PC-3 (cell line): ENCODE results near the gene SDK1. TPM values are rescaled to one million over a fixed set of nuclear protein-coding genes. Genes with fewer than 3 reads are reported as not detected.

Source experiments
- ATAC-seq: fragments of 200-7000 bp; cut with Tn5 transposase; 2 replicates; pipeline ENCODE4 v1.9.1; 2020; ENCODE audit warnings: mild to moderate bottlenecking, moderate library complexity
- BruUV-seq: library from RNA; stranded (reverse); fragments of 400-500 nt; replicated peaks from 2 replicates; lab custom pipeline; 2021; lab: Mats Ljungman, UMichigan
- CTCF ChIA-PET: fragments of 300-600 bp; sonication (Branson Sonifier 250); formaldehyde crosslinking; loops from one replicate; lab custom pipeline; 2022; ENCODE audit warnings: antibody characterized with exemption; lab: Charles Lee
- POLR2A ChIA-PET: fragments of 300-600 bp; sonication (Branson Sonifier 250); formaldehyde crosslinking; loops from one replicate; lab custom pipeline; 2022; ENCODE audit warnings: antibody characterized with exemption; ENCODE audit not compliant: unreplicated experiment; lab: Charles Lee
- DNase-seq: peaks from one replicate; pipeline ENCODE4 v3.0.0-alpha.2; 2015
- H2AFZ ChIP-seq: fragments of 300-600 bp; sonication (generic); 2 replicates; pipeline ENCODE4 v1.6.0; 2016; ENCODE audit warnings: antibody characterized with exemption, low read length
- H3F3A ChIP-seq: fragments of 300-600 bp; sonication (generic); one replicate; pipeline ENCODE4 v1.6.0; 2017; ENCODE audit warnings: antibody characterized with exemption, low read length, control low read depth, mild to moderate bottlenecking; ENCODE audit not compliant: unreplicated experiment
- H3K27ac ChIP-seq: fragments of 300-600 bp; sonication (generic); 2 replicates; pipeline ENCODE4 v1.5.1; 2016; ENCODE audit warnings: mild to moderate bottlenecking, low read length
- H3K27me3 ChIP-seq: fragments of 300-600 bp; sonication (generic); 2 replicates; pipeline ENCODE4 v1.6.1; 2016; ENCODE audit warnings: low read length, mixed read lengths
- H3K36me3 ChIP-seq: fragments of 300-600 bp; sonication (generic); 2 replicates; pipeline ENCODE4 v1.6.1; 2016; ENCODE audit warnings: low read depth, mixed run types, low read length, mixed read lengths
- H3K4me1 ChIP-seq: fragments of 300-600 bp; sonication (generic); 2 replicates; pipeline ENCODE4 v1.5.1; 2016; ENCODE audit warnings: low read length; ENCODE audit not compliant: insufficient read depth
- H3K4me2 ChIP-seq: fragments of 300-600 bp; sonication (generic); 2 replicates; pipeline ENCODE4 v1.6.0; 2016; ENCODE audit warnings: low read length
- H3K4me3 ChIP-seq: fragments of 300-600 bp; sonication (generic); 2 replicates; pipeline ENCODE4 v1.5.1; 2016; ENCODE audit warnings: mild to moderate bottlenecking, low read length, mixed read lengths
- H3K79me2 ChIP-seq: fragments of 300-600 bp; sonication (generic); 2 replicates; pipeline ENCODE4 v1.6.1; 2017; ENCODE audit warnings: low read length, mixed read lengths
- H3K9ac ChIP-seq: fragments of 300-600 bp; sonication (generic); 2 replicates; pipeline ENCODE4 v1.6.0; 2016; ENCODE audit warnings: mild to moderate bottlenecking, low read length
- H3K9me2 ChIP-seq: fragments of 300-600 bp; sonication (generic); replicated peaks from 2 replicates; pipeline ENCODE4 v1.6.1; 2016; ENCODE audit warnings: mixed run types, low read length, mixed read lengths
- H3K9me3 ChIP-seq: fragments of 300-600 bp; sonication (generic); 2 replicates; pipeline ENCODE4 v1.6.1; 2016; ENCODE audit warnings: low read length, mixed read lengths
- H4K20me1 ChIP-seq: fragments of 300-600 bp; sonication (generic); 2 replicates; pipeline ENCODE4 v1.6.1; 2016; ENCODE audit warnings: low read length, mixed read lengths
- EZH2 ChIP-seq: fragments of 300-600 bp; sonication (generic); IDR thresholded peaks from one replicate; pipeline ENCODE4 v1.6.1; 2017; ENCODE audit warnings: antibody characterized with exemption, mild to moderate bottlenecking, low read length; ENCODE audit not compliant: unreplicated experiment
- EZH2phosphoT487 ChIP-seq: fragments of 300-600 bp; sonication (generic); IDR thresholded peaks from 2 replicates; pipeline ENCODE4 v1.6.1; 2018; ENCODE audit warnings: mild to moderate bottlenecking, antibody characterized with exemption, low read length, borderline replicate concordance
- intact Hi-C: fragments of 100-400 bp; cut with micrococcal nuclease; formaldehyde crosslinking; loops from 2 replicates; pipeline ENCODE4 v1.9.0; 2023
- total RNA-seq: library from RNA; depleted of rRNA; stranded (reverse); fragments of >200 nt; gene quantifications from 2 replicates; pipeline ENCODE4 v1.2.3, GENCODE V29; 2014
- TF ChIP-seq, protein P1 (sequence below): fragments of 300-600 bp; sonication (generic); conservative IDR thresholded peaks from 2 replicates; pipeline ENCODE4 v1.5.1; 2017; ENCODE audit warnings: antibody characterized with exemption, low read depth, mild to moderate bottlenecking, low read length

Gene SDK1
- total RNA-seq, 1 experiment from 2014 or later: 2.8 TPM

DNA sequence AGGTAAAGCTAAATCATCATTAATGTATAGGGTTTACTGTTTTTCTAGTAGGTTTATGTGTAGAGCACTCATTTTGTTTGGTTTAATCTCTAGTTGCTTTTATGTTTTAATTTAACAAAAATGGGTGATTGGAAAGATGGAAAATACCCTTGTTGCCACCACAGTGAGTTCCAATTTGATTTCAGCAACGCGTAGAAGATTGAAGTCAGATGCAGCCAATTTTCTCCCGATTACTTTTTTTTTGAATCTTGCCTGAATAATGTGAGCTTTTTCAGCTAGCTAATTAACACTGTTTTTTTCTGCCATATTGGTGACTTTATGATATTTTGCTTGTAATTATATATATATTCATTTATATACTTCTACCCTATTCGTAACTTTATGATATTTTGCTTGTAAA is 293.8 kb downstream of the SDK1 start:
- BruUV-seq: no TSS peak
- POLR2A ChIA-PET: no interaction called here

DNA sequence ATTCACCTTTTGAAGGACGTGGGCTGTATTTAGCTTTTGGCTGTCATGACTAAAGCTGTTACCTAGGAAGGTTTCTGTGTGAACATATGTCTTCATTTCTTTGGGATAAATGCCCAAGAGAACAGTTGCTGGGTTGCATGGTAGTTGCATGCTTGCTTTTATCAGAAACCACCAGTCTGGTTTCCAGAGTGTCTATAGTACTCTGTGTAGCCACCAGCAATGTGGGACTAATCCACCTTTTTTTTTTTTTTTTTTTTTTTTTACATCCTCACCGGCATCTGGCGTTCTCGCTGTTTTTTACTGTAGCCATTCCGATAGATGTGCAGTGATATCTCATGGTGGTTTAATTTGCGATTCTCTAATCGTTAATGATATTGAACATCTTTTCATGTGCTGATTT is 297.8 kb downstream of the SDK1 start:
- no peaks in the 10 kb centered on the region for H3K9me2 ChIP-seq
- no peak overlapping the region for H3K4me3 ChIP-seq
- H3K4me1 ChIP-seq: no peaks in the 10 kb centered on the region
- DNase-seq (no peak), ATAC-seq (no peak)
- BruUV-seq: no TSS peak
- CTCF ChIA-PET: no interaction called here
- no peak overlapping the region for H3K27ac ChIP-seq
- no peaks in the 10 kb centered on the region for H3F3A ChIP-seq
- TF ChIP-seq EZH2 (no peak), EZH2phosphoT487 (no peak)
- TF ChIP-seq, protein P1, sequence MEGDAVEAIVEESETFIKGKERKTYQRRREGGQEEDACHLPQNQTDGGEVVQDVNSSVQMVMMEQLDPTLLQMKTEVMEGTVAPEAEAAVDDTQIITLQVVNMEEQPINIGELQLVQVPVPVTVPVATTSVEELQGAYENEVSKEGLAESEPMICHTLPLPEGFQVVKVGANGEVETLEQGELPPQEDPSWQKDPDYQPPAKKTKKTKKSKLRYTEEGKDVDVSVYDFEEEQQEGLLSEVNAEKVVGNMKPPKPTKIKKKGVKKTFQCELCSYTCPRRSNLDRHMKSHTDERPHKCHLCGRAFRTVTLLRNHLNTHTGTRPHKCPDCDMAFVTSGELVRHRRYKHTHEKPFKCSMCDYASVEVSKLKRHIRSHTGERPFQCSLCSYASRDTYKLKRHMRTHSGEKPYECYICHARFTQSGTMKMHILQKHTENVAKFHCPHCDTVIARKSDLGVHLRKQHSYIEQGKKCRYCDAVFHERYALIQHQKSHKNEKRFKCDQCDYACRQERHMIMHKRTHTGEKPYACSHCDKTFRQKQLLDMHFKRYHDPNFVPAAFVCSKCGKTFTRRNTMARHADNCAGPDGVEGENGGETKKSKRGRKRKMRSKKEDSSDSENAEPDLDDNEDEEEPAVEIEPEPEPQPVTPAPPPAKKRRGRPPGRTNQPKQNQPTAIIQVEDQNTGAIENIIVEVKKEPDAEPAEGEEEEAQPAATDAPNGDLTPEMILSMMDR: no peak
- no peaks in the 10 kb centered on the region for H3K79me2 ChIP-seq
- no peak overlapping the region for H3K4me2 ChIP-seq
- no peak overlapping the region for H3K9ac ChIP-seq
- H3K9me3 ChIP-seq: no peaks in the 10 kb centered on the region
- H2AFZ ChIP-seq: no peak overlapping the region
- no peaks in the 10 kb centered on the region for H3K36me3 ChIP-seq
- POLR2A ChIA-PET: no interaction called here
- no peaks in the 10 kb centered on the region for H4K20me1 ChIP-seq
- no peaks in the 10 kb centered on the region for H3K27me3 ChIP-seq
- intact Hi-C loops: no loop called here

More for the DNA sequence above, 293.8 kb downstream of the SDK1 start:
- Histone ChIP-seq H4K20me1 (no peaks in the 10 kb centered on the region), H2AFZ (no peak overlapping the region), H3K27me3 (no peaks in the 10 kb centered on the region), H3K9me2 (no peaks in the 10 kb centered on the region), H3K4me3 (no peak overlapping the region), H3K9me3 (no peaks in the 10 kb centered on the region), H3K36me3 (no peaks in the 10 kb centered on the region), H3K27ac (no peak overlapping the region), H3F3A (no peaks in the 10 kb centered on the region), H3K9ac (no peak overlapping the region), H3K4me1 (no peaks in the 10 kb centered on the region), H3K79me2 (no peaks in the 10 kb centered on the region), H3K4me2 (no peak overlapping the region)
- CTCF ChIA-PET: interaction anchor here (0.7 kb wide), 1 partner anchor 218 kb away, joined by 5 read pairs; no protein-coding TSS in a partner anchor
- intact Hi-C loops: no loop called here
- no peak for TF ChIP-seq EZH2phosphoT487
- DNase-seq (no peak), ATAC-seq (no peak)

DNA sequence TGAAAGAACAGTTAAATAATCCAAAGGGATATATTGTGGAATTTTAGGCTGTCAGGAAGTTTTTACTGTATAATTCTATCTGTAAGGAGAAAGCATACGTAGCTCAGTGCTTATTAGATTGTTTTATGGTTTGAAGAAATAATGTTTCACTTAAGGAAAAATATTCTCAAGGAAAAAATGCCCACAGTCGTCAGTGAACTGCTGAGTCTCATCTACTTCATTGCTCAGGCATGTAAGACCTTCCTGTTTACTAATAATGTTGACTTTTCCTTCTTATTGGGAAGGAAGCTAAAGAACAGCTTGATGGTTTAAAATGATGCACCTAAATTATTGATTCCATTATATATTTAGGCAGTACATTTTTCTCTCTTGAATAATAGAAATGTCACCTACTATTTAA is 304.2 kb downstream of the SDK1 start:
- Histone ChIP-seq H3K79me2 (no peaks in the 10 kb centered on the region), H3K9me3 (no peaks in the 10 kb centered on the region), H4K20me1 (no peaks in the 10 kb centered on the region), H3K27me3 (no peaks in the 10 kb centered on the region), H3K9ac (no peak overlapping the region), H3K27ac (0 out of 2 replicates have a peak overlapping the region, but pooled peaks have one; percentile 17), H3K4me2 (peak overlapping the region; percentile 35; the same call in 1 of the 2 replicates), H2AFZ (0 out of 2 replicates have a peak overlapping the region, but pooled peaks have one; percentile 7), H3K9me2 (no peaks in the 10 kb centered on the region), H3K4me1 (peaks cover 8% of the 10 kb centered on the region; the same call in 1 of the 2 replicates), H3K4me3 (no peak overlapping the region), H3F3A (no peaks in the 10 kb centered on the region), H3K36me3 (no peaks in the 10 kb centered on the region)
- ATAC-seq (peak; percentile 78), DNase-seq (peak; percentile 37)
- ChIA-PET CTCF (interaction anchor here (0.5 kb wide), 1 partner anchor 17 kb away, joined by 4 read pairs; no protein-coding TSS in a partner anchor), POLR2A (interaction anchor here (0.6 kb wide), 1 partner anchor 140 kb away, joined by 6 read pairs; no protein-coding TSS in a partner anchor)
- TF ChIP-seq, protein P1: no peak
- TF ChIP-seq EZH2phosphoT487 (no peak), EZH2 (no peak)
- no TSS peak for BruUV-seq
- intact Hi-C loops: no loop called here
